Astrocyte (in vitro differentiated cells and primary cell): ENCODE results near the gene SIRT2. TPM values are rescaled to one million over a fixed set of nuclear protein-coding genes. Genes with fewer than 3 reads are reported as not detected.

Source experiments
- DNase-seq: peaks from one replicate; pipeline ENCODE4 v3.0.0-alpha.2; 2010; ENCODE audit warnings: low read depth
- FAIRE-seq: peaks from 2 replicates; lab custom pipeline; 2011; peaks lifted over from hg19 to GRCh38; lab: Jason Lieb, UNC
- H2AFZ ChIP-seq: 2 replicates; pipeline ENCODE4 v1.6.0; 2012; ENCODE audit warnings: low read depth, low read length, inconsistent platforms
- H3K27ac ChIP-seq: 2 replicates; pipeline ENCODE4 v1.5.1; 2011; ENCODE audit warnings: low read depth, low read length, inconsistent platforms
- H3K27me3 ChIP-seq: 2 replicates; pipeline ENCODE4 v1.6.0; 2011; ENCODE audit warnings: low read length, inconsistent platforms; ENCODE audit not compliant: insufficient read depth
- H3K36me3 ChIP-seq: 2 replicates; pipeline ENCODE4 v1.5.1; 2011; ENCODE audit warnings: low read length, inconsistent platforms; ENCODE audit not compliant: insufficient read depth
- H3K4me1 ChIP-seq: 2 replicates; pipeline ENCODE4 v1.5.1; 2011; ENCODE audit warnings: low read length, inconsistent platforms; ENCODE audit not compliant: insufficient read depth
- H3K4me2 ChIP-seq: 2 replicates; pipeline ENCODE4 v1.6.0; 2012; ENCODE audit warnings: low read length, inconsistent platforms
- H3K4me3 ChIP-seq: 2 replicates; pipeline ENCODE4 v1.5.1; 2011; ENCODE audit warnings: low read depth, mild to moderate bottlenecking, low read length, inconsistent platforms; ENCODE audit not compliant: insufficient read depth
- H3K79me2 ChIP-seq: 2 replicates; pipeline ENCODE4 v1.6.0; 2012; ENCODE audit warnings: mild to moderate bottlenecking, low read length, inconsistent platforms; ENCODE audit not compliant: insufficient read depth
- H3K9ac ChIP-seq: 2 replicates; pipeline ENCODE4 v1.6.0; 2012; ENCODE audit warnings: mild to moderate bottlenecking, low read length, inconsistent platforms
- H3K9me3 ChIP-seq: 2 replicates; pipeline ENCODE4 v1.5.1; 2012; ENCODE audit warnings: low read depth, mild to moderate bottlenecking, low read length, inconsistent platforms; ENCODE audit not compliant: insufficient read depth
- H4K20me1 ChIP-seq: 2 replicates; pipeline ENCODE4 v1.6.0; 2012; ENCODE audit warnings: low read length, inconsistent platforms; ENCODE audit not compliant: insufficient read depth
- H3K27ac Mint-ChIP-seq: one replicate; pipeline ENCODE4 v1.8.0; 2021; ENCODE audit warnings: mild to moderate bottlenecking, mixed read lengths; ENCODE audit not compliant: unreplicated experiment
- H3K27me3 Mint-ChIP-seq: one replicate; pipeline ENCODE4 v1.8.0; 2021; ENCODE audit warnings: low read depth, mixed read lengths; ENCODE audit not compliant: unreplicated experiment
- H3K36me3 Mint-ChIP-seq: one replicate; pipeline ENCODE4 v1.8.0; 2021; ENCODE audit warnings: low read depth, mixed read lengths; ENCODE audit not compliant: unreplicated experiment
- H3K4me1 Mint-ChIP-seq: one replicate; pipeline ENCODE4 v1.8.0; 2021; ENCODE audit warnings: low read depth, mixed read lengths; ENCODE audit not compliant: unreplicated experiment
- H3K4me3 Mint-ChIP-seq: one replicate; pipeline ENCODE4 v1.8.0; 2021; ENCODE audit warnings: mild to moderate bottlenecking, moderate library complexity, mixed read lengths; ENCODE audit not compliant: unreplicated experiment
- H3K9me3 Mint-ChIP-seq: one replicate; pipeline ENCODE4 v1.8.0; 2021; ENCODE audit warnings: mild to moderate bottlenecking, mixed read lengths; ENCODE audit not compliant: unreplicated experiment
- EZH2 ChIP-seq: IDR thresholded peaks from 2 replicates; pipeline ENCODE4 v1.6.1; 2012; ENCODE audit warnings: mild to moderate bottlenecking, low read length, inconsistent platforms; ENCODE audit not compliant: insufficient read depth
- total RNA-seq: library from RNA; stranded (reverse); gene quantifications from 2 replicates; pipeline ENCODE4 v1.2.1, GENCODE V29; 2021
- TF ChIP-seq, protein P1 (sequence below): IDR thresholded peaks from 2 replicates; pipeline ENCODE4 v1.5.1; 2011; ENCODE audit warnings: low read depth, mild to moderate bottlenecking, inconsistent platforms, low read length, moderate library complexity; ENCODE audit not compliant: insufficient read depth

Gene SIRT2
- total RNA-seq, 1 donor from 2014 or later: 35.7 TPM

DNA sequence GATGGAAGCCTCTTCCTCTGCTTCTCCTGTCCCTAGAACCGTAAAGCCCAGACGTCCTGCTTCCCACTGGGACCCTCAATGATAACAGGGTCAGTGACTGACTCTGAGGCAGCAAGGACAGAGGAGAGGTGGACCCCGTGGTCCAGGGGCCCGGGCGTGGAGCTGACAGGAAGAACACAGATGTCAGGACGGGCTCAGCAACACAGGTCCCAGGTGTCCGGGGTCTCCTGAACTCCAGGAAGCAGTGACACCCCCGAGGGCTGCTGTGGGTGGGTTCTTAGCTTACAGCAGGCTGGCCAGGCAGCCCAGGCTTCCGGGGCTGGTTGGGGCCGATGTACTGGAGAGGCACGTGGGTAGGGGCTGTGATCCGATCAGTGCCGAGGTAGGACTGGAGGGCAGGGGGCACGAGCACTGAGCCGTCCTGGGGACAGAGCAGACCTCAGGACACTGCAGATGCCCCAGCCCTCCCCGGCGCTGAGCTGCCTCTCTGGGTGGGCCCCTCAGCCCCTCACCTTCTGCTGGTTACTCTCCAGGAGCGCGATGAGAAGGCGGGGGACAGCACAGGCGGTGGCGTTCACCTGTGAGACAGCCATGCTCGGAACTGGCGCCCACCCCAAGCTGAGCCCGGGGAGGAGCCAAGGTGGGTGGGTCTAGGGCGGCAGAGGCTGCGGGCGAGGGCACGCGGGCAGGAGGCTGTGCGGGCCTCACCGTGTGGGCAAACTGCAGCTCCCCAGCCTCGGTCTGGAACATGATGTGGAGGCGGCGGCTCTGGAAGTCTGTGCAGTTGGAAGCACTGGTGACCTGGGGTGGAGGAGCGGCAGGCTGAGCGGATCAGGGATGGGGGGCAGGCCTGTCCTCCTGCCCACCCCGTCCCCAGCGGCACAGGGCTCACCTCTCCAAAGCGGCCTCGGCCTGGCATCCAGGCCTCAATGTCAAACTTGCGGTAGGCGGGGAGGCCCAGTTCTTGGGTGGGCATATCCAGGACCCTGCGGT lies 16.2 kb upstream of the SIRT2 start:
- H3K27me3 Mint-ChIP-seq: no peaks in the 10 kb centered on the region
- no peak for TF ChIP-seq EZH2
- TF ChIP-seq, protein P1, sequence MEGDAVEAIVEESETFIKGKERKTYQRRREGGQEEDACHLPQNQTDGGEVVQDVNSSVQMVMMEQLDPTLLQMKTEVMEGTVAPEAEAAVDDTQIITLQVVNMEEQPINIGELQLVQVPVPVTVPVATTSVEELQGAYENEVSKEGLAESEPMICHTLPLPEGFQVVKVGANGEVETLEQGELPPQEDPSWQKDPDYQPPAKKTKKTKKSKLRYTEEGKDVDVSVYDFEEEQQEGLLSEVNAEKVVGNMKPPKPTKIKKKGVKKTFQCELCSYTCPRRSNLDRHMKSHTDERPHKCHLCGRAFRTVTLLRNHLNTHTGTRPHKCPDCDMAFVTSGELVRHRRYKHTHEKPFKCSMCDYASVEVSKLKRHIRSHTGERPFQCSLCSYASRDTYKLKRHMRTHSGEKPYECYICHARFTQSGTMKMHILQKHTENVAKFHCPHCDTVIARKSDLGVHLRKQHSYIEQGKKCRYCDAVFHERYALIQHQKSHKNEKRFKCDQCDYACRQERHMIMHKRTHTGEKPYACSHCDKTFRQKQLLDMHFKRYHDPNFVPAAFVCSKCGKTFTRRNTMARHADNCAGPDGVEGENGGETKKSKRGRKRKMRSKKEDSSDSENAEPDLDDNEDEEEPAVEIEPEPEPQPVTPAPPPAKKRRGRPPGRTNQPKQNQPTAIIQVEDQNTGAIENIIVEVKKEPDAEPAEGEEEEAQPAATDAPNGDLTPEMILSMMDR: no peak
- no peaks in the 10 kb centered on the region for H3K36me3 ChIP-seq
- H3K4me3 Mint-ChIP-seq: no peak overlapping the region
- H3K9ac ChIP-seq: no peak overlapping the region
- no peaks in the 10 kb centered on the region for H3K9me3 ChIP-seq
- peaks cover 9% of the 10 kb centered on the region for H3K27me3 ChIP-seq
- no peaks in the 10 kb centered on the region for H3K4me1 ChIP-seq
- no peaks in the 10 kb centered on the region for H3K9me3 Mint-ChIP-seq
- no peaks in the 10 kb centered on the region for H3K79me2 ChIP-seq
- H2AFZ ChIP-seq: no peak overlapping the region
- H4K20me1 ChIP-seq: peaks cover 8% of the 10 kb centered on the region
- H3K36me3 Mint-ChIP-seq: peaks cover 7% of the 10 kb centered on the region
- H3K4me2 ChIP-seq: no peak overlapping the region
- no peak for FAIRE-seq
- no peak overlapping the region for H3K27ac ChIP-seq
- H3K4me1 Mint-ChIP-seq: no peaks in the 10 kb centered on the region
- H3K4me3 ChIP-seq: no peak overlapping the region
- DNase-seq: no peak
- H3K27ac Mint-ChIP-seq: no peak overlapping the region

DNA sequence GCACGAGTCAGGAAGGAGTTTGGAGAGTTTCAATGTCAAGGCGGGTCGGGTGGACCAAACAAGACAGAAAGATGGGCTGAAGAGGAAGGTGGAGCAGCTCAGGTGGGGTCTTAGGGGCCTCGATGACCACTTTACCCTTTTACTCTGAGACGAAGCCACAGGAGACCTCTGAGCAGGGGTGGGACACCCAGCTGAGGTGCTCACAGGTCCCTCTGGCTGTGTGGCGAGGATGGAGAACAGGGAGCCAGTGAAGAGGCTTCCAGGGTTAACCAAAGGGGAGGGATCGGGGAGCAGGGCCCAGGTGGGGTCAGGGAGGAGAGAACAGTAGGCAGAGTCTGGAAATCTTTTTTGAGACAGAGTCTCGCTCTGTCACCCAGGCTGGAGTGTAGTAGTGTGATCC lies 14.5 kb upstream of the SIRT2 start:
- DNase-seq (no peak), FAIRE-seq (no peak)
- H3K27ac ChIP-seq: no peak overlapping the region
- no peak overlapping the region for H3K4me2 ChIP-seq
- H3K9me3 ChIP-seq: no peaks in the 10 kb centered on the region
- no peak overlapping the region for H3K27ac Mint-ChIP-seq
- no peak overlapping the region for H2AFZ ChIP-seq
- no peak overlapping the region for H3K4me3 ChIP-seq
- H3K4me1 ChIP-seq: no peaks in the 10 kb centered on the region
- H3K4me1 Mint-ChIP-seq: no peaks in the 10 kb centered on the region
- no peak overlapping the region for H3K9ac ChIP-seq
- H3K27me3 Mint-ChIP-seq: no peaks in the 10 kb centered on the region
- no peaks in the 10 kb centered on the region for H3K79me2 ChIP-seq
- H4K20me1 ChIP-seq: no peaks in the 10 kb centered on the region
- H3K36me3 ChIP-seq: no peaks in the 10 kb centered on the region
- no peak overlapping the region for H3K4me3 Mint-ChIP-seq
- peaks cover 9% of the 10 kb centered on the region for H3K27me3 ChIP-seq
- peaks cover 7% of the 10 kb centered on the region for H3K36me3 Mint-ChIP-seq
- no peak for TF ChIP-seq EZH2
- TF ChIP-seq, protein P1: no peak
- no peaks in the 10 kb centered on the region for H3K9me3 Mint-ChIP-seq
